NCI-H2107 treated with DMSO at 0.1 percent for 48 hours (cell line): ENCODE results near the gene EIF4G3.
"Not testable (repeated sequence)": the region's sequence is repeated elsewhere in the genome, so short reads cannot be mapped to it uniquely, and the experiment has no call there.

Experiments
- DNase-seq: peaks from one replicate; lab custom pipeline; 2025; ENCODE audit not compliant: unreplicated experiment; lab: John Stamatoyannopoulos, UW

The EIF4G3 gene

DNA sequence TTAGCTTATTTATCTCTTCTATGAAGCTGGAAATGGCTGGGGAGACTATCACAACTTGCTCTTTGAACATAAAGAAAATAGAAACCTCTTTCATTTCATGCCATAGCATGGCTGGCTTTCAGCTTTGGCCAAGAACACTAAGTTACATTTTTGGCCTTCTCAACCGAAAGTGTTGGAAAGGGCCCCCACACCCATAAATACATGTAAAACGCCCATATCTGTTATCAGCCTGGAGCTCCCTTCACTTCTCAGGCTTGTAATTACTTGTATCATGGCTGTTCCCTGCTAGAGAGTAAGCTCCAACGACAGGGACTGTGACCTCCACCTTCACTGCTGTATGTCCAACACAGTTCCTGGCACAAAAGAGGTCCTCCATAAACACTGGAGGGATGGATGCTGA, 12.7 kb upstream of the EIF4G3 start:
- DNase-seq = no peak

DNA sequence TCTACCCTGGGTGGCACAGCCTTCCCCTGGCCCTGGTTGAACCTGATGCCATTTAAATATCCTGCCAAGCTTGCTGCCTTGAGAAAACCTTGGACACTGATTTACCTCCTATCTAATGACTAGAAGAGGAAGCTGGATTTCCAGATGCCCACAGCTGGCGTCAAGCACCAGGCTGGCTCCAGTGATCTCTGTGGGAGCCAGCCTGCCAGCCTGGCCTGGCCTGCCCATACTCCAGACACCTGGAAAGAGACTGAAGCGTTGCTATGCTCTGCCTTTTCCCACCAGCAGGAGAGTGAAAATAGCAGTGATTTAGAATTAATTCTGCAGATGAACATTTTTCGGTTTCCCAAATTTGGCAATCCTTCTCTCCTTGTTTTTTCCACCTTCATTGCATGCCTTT, 11.5 kb upstream of the EIF4G3 start:
- no peak for DNase-seq

DNA sequence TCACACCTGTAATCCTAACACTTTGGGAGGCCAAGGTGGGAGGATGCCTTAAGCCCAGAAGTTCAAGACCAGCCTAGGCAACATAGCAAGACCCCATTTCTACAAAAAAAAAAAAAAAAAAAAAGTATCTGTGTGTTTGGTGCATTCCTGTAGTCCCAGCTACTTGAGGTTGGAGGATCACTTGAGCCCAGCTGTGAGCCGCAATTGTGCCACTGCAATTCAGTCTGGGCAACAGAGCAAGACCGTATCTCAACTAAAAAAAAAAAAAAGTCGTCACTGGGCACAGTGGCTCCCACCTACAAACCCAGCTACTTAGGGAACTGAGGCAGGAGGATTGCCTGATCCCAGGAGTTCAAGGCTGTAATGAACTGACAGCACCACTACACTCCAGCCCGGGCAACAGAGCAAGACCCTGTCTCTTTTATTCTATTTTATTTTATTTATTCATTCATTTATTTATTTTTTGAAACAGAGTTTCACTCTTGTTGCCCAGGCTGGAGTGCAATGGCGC, 8.6 kb upstream of the EIF4G3 start:
- DNase-seq = no peak

DNA sequence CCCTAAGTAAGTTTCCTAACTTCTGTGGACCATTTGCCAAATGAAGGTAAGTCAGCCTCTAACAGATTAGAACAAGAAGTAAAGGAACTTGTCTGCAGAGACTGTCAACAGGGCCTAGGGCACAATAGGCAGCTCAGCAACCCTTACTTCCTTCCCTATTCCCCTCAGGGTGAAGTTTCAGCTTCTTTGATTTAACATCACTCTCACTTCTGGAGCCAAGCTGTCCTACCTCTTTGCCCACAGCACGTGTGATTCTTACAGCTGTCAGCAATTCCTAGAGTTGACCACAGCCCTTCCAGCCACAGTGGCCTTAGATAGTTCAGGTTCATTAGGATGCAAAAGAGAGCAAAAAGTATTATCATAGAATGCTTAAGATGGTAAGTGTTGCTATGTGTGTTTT, 7.6 kb upstream of the EIF4G3 start:
- DNase-seq = no peak

DNA sequence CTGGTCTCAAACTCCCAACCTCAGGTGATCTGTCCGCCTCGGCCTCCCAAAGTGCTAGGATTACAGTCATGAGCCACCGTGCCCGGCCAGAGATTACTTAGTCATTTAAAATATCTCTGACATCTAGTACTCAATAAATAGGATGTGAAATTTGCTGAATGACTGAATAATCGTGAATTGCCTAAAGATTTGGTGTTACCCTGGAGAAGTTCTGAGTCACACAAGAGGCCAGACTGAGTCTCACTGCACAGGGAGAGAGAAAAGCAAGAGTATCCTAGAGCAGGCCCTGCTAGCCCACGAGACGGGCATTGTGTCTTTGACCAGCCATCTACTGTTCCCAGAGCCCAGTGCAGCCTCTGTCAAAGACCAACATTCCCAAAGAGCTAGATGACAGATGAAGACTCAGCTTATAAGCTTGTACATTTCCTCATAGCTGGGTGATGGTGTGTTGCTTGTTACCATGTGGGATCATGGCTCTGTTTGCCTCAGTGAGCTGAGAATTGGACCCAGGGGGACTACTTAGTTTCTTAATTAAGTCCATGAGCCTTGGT, 5.6 kb upstream of the EIF4G3 start:
- no peak for DNase-seq

DNA sequence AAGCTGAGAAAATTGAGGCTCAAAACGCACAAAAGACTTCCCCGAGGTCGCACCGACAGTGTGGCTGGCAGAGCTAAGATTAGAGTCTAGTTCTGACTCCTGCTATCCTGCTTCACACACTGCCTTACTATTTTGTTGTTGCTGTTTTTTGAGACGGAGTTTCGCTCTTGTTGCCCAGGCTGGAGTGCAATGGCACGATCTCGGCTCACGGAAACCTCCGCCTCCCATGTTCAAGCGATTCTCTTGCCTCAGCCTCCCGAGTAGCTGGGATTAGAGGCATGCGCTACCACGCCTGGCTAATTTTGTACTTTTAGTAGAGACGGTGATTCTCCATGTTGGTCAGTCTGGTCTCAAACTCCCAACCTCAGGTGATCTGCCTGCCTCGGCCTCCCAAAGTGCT, 1.6 kb upstream of the EIF4G3 start:
- DNase-seq = not testable (repeated sequence)

DNA sequence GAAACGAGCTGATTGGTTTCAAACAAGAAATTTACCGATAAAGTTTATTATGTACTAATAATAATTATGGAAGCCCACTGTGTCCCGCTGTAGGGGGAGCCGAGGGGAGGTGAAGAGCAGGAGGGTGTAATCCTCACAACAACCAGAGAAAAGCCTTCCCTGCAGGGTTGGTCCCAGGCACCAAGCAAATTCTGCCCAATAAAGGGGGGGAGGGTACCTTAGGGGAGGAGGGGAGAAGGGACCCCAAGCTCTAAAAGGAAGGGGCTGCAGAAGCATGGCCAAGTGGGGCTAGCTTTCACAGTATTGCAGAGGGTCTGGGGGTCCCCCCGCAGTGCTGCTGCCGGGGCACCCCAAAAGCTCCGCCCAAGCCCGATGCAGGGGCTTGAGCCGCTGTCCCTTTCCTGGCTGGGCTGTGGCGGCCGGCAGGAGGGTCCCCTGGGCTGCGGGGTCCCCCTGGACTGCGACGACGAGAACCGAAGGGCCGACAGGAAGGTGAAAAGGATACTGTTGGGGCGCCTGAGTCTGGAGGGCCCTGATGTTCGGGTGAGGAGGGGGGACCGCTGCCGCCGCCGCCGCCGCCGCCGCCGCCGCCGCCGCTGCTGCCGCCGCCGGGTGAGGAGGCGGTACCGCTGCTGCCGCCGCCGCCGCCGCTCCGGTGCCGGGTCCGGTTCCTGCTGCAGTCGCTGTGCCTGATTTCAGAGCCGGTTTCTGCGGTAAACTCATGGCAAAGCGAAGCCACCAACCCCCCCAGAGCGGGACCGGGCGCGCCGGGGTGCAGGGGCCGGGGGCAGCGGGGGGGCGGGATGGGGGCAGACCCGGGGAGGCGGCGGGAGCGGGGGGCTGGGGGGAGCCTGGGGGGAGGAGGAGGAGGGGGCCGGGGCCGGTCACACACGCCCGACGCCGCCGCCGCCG, 771 bp downstream of the EIF4G3 start:
- no peak for DNase-seq

DNA sequence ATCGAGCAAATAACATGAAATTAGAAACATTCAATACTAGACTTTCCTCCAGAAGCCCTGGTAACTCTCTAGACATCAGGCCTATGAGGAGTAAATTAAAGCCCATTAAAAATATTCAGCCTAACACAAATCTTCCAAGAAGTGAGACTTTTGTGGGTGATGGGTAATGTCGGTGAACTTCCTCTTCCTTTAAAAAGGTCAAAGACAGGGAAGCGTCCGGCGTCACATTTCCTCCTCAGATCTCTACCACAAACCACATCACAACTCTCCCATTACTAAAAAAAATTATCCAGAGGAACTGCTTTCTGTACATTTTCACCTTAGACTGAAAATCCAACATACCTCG, 1.4 kb downstream of the EIF4G3 start:
- peak; percentile 29 for DNase-seq

DNA sequence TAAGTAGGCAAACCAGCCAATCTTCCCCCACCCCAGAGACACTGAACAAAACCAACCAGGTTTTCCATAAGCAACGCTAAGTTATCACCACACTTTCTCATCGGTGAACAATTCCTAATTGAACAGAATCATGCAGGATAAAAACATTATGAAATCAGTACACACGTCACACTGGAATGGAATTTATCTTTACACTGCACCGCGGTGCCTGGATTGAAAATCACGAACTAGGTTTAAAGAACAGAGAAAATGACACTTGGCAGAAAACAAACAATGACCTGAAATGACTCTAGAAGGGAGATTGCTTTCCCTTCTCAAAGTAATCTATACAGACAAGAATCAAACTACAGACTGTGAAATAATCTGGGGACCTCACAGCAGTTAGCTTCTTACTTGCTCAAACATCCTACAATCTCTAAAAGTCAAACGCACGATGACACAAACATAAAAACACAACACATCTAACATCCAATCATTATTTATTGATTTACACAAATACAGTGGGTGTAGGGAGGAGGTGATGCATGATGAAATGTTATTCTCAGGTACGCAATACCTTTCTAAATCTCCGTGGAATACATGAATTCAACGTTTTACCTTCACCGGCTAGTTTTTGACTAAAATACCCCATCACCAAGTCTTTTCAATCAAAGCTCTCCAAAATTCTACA, 1.9 kb downstream of the EIF4G3 start:
- DNase-seq = no peak

DNA sequence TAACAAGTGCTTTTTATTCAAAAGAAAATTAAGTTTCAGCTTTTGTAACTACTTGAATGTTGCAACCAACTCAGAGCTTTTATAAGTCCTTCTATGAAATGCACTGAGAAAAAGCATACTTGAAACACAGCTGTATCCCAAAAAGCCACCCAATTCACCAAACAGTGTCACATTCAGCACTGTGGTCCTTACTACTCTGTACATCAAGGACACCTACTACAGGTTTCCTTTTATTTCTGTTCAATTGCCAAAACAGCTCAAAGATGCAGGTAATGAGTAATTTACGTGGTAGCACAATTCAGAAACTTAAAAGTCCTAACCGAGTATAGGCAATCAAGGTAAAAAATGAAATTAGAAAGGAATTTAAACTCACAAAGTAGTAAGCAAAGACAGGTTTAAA, 2.5 kb downstream of the EIF4G3 start:
- no peak for DNase-seq

DNA sequence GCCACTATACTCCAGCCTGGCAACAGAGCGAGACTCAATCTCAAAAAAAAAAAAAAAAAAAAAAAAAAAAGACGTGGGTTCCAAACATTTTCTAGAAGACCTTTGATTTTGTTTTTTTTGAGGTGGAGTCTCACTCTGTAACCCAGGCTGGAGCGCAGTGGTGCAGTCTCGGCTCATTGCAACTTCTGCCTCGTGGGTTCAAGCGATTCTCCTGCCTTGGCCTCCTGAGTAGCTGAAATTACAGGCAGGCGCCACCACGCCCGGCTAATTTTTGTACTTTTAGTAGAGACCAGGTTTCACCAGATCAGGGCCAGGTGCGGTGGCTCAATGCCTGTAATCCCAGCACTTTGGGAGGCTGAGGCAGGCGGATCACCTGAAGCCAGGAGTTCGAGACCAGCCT, 3.6 kb downstream of the EIF4G3 start:
- DNase-seq = not testable (repeated sequence)

DNA sequence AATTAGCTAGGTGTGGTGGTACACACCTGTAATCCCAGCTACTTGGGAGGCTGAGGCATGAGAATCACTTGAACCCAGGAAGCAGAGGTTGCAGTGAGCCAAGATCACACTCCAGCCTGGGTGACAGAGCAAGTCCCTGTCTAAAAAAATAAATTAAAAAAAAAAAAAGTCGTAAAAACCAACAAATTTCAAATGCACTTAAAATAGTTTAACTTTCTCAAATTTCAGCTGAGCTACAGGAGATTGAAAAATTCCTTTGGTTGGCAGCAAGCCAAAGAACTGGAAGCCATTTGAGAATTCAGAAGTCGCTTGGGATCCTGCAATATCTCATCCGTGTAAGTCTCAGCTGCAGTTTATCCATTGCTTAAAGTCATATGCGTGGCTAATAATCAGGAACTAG, 5.9 kb downstream of the EIF4G3 start:
- DNase-seq = not testable (repeated sequence)

DNA sequence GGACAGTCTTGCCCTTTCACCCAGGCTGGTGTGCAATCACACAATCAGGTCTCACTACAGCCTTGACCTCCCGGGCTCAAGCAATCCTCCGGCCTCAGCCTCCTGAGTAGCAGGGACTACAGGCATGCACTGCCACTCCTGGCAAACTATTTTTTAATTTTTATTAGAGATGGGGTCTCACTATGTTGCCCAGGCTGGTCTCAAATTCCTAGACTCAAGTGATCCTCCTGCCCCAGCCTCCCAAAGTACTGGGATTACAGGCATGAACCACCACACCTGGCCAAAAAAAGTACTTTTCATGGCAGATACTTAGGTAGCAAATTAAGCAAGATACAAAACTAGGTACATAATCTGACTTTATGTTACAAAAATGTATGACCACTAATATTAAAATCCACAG, 8.3 kb downstream of the EIF4G3 start:
- no peak for DNase-seq

DNA sequence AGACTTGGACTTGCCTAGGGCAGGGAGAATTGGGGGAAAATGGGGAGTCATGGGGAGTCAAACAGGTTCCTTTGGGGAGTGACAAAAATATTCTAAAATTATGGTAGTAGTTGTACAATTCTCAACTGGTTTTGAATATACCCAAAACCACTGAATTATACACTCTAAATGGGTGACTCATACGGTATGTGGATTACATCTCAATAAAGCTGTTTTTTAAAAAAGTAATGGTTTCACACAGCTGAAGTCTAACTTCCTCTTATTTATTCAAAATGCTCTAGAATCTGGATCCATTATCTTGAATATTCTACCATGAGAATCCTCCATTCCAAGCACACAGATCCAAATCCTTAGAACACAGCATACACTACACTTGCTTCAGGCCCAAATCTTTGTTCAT, 11.1 kb downstream of the EIF4G3 start:
- DNase-seq = no peak

DNA sequence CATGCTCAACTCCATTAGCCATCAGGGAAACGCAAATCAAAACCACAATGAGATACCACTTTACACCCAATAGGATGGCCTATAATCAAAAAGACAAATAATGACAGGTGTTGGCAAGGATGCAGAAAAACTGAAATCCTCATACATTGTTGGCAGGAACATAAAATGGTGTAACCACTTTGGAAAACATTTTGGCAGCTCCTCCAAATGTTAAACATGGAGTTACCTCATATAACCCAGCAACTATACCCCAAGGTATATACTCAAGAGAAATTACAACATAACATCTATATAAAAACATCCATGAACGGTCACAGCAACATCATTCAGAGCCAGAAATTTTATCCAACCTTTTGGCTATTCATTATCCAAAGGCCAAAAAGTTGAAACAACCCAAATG, 11.6 kb downstream of the EIF4G3 start:
- DNase-seq = no peak

DNA sequence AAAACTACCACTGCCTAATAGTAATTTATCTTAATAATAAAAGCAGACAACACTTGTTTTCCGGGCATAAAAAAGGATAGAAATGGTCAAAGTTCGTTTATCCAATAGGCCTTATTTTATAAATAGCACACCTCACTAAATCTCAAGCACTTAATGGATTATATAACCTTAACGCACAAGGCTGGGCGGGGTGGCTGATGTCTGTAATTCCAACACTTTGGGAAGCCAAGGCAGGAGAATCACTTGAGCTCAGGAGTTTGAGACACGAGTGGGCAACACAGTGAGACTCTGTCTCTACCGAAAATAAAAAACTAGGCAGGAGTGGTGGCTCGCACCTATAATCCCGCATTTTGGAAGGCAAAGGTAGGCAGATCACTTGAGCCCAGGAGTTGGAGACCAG, 12.4 kb downstream of the EIF4G3 start:
- DNase-seq = no peak

DNA sequence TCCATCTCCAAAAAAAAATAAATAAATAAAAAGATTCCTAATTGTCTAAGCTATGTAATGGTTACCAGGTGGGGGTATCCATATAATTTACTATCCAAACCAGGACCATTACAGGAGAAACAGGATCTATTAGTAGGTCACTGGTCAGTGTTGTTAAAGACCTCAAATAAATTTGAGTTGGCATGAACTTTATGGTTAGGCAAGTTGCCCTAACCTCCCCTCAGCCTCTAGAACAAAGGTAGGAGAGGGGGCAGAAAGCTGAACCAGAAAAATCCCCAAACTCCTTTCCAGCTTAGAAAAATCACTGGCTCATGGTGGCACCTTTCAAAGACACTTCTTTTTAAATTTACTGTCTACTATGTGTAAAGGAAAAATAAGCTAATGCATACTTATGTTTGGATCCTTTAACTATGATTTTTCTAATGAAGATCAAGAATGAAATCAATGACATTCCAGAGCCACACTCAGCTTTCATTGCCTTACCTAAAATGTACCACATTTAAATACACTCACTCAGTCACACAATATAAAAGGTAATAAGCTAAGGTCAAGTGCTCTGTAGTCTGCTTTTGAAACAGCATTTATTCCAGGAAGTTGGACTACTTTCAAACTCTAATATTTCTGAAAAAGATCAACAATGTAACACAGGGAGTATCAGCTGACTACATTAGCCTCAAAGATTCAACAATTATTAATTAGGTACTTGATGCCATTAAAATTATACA, 13.8 kb downstream of the EIF4G3 start:
- no peak for DNase-seq

DNA sequence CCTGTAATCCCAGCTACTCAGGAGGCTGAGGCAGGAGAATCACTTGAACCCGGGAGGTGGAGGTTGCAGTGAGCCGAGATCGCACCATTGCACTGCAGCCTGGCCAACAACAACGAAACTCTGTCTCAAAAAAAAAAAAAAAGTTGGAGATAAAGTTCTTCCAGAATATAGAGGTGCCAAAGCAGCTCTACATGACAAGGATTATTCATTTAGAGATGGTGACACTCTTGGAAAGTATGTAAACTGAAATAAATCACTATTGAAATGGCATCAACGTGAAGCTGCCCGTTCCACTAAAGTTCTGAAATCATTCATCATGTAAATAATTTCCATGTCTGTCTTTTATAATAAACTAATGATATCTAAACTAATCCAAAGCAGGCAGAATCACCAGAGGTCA, 14.9 kb downstream of the EIF4G3 start:
- DNase-seq = no peak

DNA sequence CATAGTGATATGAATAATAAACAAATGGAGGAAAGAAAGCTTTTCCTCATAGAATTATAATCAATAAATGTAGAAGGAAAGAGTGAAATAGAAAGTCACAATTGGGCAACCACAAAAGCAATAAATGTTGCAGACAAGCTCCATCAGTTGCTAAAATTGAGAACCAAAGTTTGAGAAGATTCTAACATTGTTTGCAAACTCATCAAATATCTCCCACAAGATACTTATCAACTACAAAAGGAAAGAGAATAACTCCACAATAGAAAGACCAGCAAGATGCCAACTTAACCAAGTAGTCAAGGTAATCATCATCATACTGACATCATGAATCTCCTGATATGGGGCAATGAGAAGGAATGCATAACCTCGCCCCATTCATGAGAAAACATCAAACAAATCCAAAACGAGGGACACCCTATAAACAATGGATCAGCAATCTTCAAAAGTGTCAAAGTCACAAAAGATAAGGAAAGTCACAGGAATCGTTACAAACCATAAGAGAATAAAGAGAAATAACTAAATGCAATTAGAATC, 16.4 kb downstream of the EIF4G3 start:
- DNase-seq = no peak

DNA sequence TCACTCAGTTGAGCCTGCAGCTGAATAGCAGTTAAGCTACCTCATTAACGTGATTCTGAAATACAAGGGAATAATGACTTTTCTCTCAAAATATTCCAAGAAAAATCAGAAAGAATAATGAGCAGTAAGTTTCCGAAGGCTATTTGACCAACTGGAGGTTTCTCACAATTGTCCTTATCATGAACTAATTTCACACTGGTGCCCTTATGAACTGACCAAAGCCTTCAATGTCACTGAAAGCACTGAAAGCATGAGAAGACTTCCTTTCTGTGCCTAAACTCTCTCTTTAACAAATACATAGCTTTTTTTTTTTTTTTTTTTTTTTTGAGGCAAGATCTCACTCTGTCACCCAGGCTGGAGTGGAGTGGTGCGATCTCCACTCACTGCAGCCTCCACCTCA, 18.8 kb downstream of the EIF4G3 start:
- DNase-seq = no peak

DNA sequence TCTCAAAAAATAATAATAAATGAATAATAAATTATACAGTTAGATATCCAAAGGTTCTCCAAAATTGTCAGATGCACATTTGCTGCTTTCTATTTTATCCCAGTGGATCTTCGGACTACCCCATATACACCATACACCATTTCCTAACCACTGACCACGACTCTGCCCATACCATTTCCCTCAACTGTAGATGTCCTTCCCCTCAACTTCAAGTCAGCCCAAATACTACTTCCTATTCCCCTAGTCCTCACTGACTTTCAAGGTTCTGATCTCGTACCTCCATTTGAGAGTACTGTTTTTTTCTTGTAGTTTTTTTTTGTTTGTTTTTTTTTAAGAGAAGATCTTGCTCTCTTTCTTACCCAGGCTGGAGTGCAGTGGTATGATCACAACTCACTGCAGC, 19.6 kb downstream of the EIF4G3 start:
- no peak for DNase-seq
